Spleen (tissue), 7 donors: Measurements from ENCODE around the gene NDUFS7.

Experiments used
- CTCF ChIP-seq, 11 experiments: fragments of 200-600 bp in 7 of 11; fragments of 450-650 bp in 4 of 11; sonication (generic) in 4 of 11; IDR thresholded peaks in 8 of 11; conservative IDR thresholded peaks in 3 of 11; 1 replicate in 7 of 11; 2 replicates in 4 of 11; pipeline versions ENCODE4 v1.4.0 to v1.8.0; 2016 to 2021; ENCODE audit warnings: antibody characterized with exemption in 11 of 11, inconsistent platforms in 4 of 11, mild to moderate bottlenecking in 1 of 11
- POLR2A ChIP-seq, 3 donors: fragments of 450-650 bp; IDR thresholded peaks; one replicate each; pipeline ENCODE4 v1.5.1; 2017; ENCODE audit warnings: antibody characterized with exemption in 3 of 3, mild to moderate bottlenecking in 1 of 3
- POLR2AphosphoS5 ChIP-seq, 3 donors: sonication (generic); formaldehyde crosslinking; IDR thresholded peaks; one replicate each; pipeline ENCODE4 v1.5.1; 2017; ENCODE audit warnings: antibody characterized with exemption in 3 of 3
- donor health status: DM: no; HTN: no; CAD: no; lungs with moderate emphysema.
- donor health status: DM: no; HTN: no; CAD: no.
- donor health status: DM: no; HTN: no; CAD: no.

GRCh38 chr19:1379961-1380489 lies 3.7 kb upstream of the NDUFS7 start:
- TF ChIP-seq POLR2A (IDR thresholded peaks at IDR 0.05) (no peak), CTCF (IDR thresholded peaks at IDR 0.05 in 8 of 11, conservative IDR thresholded peaks at IDR 0.05 in 3 of 11) (no peak), POLR2AphosphoS5 (IDR thresholded peaks at IDR 0.05) (no peak)
